Measurements from ENCODE around the gene TTLL6. TPM values are rescaled to one million over a fixed set of nuclear protein-coding genes. Genes with fewer than 3 reads are reported as not detected.

TTLL6 gene
- total and polyA plus RNA-seq, 2 of the 8 experiments (the other 6 are each of a cell fraction or from before 2014, with no cell fraction given), result 2.6 to 4.3 TPM

DNA sequence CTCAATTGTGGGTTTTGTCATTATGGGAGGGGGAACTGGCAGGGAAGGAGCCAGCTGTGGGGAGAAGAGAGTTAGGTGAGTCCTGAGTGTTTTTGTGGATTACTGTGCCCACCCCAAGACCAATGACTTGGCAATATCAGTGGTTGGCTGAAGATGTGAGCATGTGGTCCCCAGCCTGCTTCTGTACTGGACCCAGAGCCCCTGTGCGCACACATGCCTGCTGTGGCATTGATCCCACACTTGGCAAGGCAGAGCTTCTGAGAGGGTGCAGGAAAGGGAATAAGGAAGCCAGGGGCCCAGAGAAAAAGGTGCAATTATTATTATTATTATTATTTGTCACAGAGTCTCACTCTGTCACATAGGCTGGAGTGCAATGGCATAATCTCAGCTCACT, 96.0 kb downstream of the TTLL6 start (continued):
- TF ChIP-seq ZNF274 (IDR thresholded peaks at IDR 0.05; ENCODE audit: borderline replicate concordance, extremely low read depth, low read length) (no peak), MAFK (IDR thresholded peaks at IDR 0.05; ENCODE audit: low read depth, low read length) (no peak), SP4 (IDR thresholded peaks at IDR 0.05; ENCODE audit: low read length) (no peak)
